Esophagus squamous epithelium (tissue), 4 donors: ENCODE measurements around the gene CACUL1.

Experiments used
- POLR2A ChIP-seq, 4 donors: fragments of 450-650 bp; IDR thresholded peaks; one replicate each; pipeline ENCODE4 v1.6.1; 2017; ENCODE audit warnings: antibody characterized with exemption in 4 of 4, mild to moderate bottlenecking in 4 of 4, moderate library complexity in 3 of 4
- TF ChIP-seq, protein P1 (sequence below), 6 experiments: fragments of 450-650 bp in 4 of 6; fragments of 200-600 bp in 2 of 6; sonication (generic) in 2 of 6; IDR thresholded peaks; one replicate each; pipeline ENCODE4 v1.5.1; 2016 to 2019; ENCODE audit warnings: antibody characterized with exemption in 6 of 6, mild to moderate bottlenecking in 4 of 6, moderate library complexity in 4 of 6

GRCh38 chr10:118742032-118742431 is 12.7 kb downstream of the CACUL1 start:
- TF ChIP-seq, protein P1, sequence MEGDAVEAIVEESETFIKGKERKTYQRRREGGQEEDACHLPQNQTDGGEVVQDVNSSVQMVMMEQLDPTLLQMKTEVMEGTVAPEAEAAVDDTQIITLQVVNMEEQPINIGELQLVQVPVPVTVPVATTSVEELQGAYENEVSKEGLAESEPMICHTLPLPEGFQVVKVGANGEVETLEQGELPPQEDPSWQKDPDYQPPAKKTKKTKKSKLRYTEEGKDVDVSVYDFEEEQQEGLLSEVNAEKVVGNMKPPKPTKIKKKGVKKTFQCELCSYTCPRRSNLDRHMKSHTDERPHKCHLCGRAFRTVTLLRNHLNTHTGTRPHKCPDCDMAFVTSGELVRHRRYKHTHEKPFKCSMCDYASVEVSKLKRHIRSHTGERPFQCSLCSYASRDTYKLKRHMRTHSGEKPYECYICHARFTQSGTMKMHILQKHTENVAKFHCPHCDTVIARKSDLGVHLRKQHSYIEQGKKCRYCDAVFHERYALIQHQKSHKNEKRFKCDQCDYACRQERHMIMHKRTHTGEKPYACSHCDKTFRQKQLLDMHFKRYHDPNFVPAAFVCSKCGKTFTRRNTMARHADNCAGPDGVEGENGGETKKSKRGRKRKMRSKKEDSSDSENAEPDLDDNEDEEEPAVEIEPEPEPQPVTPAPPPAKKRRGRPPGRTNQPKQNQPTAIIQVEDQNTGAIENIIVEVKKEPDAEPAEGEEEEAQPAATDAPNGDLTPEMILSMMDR (IDR thresholded peaks at IDR 0.05): no peak
- no peak for TF ChIP-seq POLR2A (IDR thresholded peaks at IDR 0.05)
